Measurements from ENCODE around the gene GSTM3.
A peak's percentile ranks its signal among the peaks of the same experiment; 100 is the strongest.
"Not testable (repeated sequence)": the region's sequence is repeated elsewhere in the genome, so short reads cannot be mapped to it uniquely, and the experiment has no call there.

The GSTM3 gene

DNA sequence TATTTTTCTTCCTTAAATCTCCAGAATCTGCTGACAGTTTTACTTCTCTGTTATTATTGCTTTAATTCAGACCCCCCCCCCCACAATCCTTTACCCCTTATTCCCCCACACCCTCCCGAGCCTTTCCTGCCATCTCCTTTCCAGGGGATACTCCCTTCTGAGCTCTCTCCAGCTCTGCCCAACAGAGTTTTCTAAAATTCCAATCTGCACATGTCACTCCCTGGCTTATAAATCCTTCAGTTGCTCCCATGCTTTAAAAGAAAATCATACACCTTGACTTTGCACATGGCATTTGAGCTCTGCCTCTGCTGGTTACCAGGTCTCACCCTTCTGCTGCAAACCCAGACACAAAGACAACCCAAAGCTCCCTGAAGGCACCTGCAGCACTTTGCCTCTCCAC lies 34.6 kb upstream of the GSTM3 start:
- DNase-seq (ENCODE audit: low spot score), result no peak

DNA sequence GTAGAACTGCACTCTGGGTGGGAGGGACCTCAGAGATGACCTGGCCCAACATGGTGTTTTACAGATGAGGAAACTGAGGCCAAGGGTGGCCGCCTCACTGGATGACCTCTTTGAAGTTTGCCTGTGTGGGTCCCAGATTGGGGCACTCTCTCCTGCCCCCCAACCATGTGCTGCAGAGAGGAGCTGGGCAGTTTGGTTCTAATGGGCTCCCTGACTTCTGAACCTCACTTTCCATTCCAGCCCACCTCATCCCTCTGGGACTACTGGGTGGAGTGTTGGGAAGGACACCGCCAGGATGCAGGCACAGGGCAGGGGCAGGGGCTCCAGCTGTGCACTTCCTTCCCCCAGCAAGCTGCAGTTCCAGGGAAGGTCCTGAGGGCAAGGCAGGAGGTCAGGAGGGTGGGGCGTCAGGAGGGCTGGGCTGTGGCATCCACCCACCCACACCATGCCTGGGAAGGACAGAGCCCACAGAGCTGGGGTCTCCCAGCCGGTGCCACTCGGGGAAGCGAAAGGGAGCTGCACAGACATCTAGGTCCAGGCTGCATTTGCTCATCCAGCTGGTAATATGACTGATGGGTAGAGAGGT lies 33.2 kb upstream of the GSTM3 start:
- DNase-seq (ENCODE audit: low spot score), result no peak

GRCh38 chr1:109773203-109773899 lies 32.5 kb upstream of the GSTM3 start:
- DNase-seq (ENCODE audit: low spot score), result peak; percentile 46

DNA sequence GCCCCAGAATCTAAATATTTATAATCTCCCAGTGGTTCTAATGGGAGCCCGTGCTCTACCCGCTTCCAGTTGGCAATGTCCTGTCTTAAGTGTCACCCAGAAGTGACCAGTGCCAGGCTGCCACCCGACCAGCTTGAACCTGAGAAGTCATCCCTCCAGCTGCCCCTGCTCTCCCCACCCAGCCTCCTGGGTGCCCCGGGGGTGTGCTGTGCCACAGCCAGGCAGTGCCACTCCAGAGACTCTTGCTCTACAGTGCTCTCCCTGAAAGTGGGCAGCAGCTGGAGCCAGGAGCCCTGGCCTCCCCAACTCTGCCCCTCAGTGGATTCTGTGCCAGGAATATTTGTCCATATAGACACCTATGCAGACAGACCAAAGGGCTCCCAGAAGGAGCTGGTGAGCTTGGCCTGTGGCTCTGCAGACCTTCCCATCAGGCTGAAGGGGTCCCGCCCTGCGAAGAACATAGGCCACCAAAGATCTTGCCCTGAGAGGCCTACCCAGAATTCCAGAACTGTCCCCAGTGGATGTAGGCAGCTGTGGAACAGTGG lies 31.9 kb upstream of the GSTM3 start:
- no peak for DNase-seq (ENCODE audit: low spot score)

DNA sequence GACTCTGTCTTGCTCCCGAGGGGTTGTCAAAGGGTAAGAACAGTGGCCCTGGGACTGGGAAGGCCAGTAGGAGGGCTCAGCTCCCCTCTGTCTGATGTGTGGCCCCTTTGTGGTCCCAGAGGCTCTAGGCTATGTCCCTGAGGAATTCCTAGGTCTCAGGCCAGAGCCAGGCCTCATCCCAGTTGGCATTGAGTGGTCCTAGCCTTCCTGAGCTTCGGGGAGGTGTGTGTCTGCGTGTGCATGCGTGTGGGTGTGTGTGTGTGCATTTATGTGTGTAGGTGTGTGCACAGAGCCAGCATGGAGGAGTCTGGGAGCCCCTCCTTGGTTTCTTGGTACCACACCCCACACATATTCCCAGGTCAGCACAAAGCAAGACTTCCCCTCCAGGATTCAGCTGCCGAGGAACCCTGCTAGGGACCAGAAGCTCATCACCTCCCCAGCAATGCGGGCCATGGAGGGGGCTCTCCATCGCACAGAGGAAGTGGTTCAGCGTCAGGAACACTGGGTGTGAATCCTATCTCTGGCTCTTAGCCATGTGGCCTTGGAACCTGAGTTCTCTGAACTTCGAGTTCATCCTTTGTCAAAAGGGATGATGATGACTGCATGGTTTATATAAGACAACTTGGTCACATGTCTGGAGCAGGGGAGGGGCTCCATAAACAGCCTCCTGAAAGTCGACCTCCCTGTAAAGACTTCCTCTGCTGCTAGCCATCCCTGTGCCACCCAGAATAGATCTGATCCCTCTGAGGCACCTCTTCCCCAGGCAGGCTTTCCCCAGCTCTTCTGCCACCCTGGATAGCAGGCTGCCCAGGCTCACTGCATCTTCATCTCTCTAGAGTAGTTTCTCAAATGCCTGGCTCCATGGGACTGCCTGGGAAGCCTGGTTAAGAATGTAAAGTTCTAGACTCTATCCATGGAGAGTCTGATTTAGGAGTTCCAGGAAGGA lies 31.1 kb upstream of the GSTM3 start:
- DNase-seq (ENCODE audit: low spot score), result no peak

- DNase-seq (ENCODE audit: low spot score), result no peak
These were observed 29.7 kb upstream of the GSTM3 start for GRCh38 chr1:109770331-109771095.

DNA sequence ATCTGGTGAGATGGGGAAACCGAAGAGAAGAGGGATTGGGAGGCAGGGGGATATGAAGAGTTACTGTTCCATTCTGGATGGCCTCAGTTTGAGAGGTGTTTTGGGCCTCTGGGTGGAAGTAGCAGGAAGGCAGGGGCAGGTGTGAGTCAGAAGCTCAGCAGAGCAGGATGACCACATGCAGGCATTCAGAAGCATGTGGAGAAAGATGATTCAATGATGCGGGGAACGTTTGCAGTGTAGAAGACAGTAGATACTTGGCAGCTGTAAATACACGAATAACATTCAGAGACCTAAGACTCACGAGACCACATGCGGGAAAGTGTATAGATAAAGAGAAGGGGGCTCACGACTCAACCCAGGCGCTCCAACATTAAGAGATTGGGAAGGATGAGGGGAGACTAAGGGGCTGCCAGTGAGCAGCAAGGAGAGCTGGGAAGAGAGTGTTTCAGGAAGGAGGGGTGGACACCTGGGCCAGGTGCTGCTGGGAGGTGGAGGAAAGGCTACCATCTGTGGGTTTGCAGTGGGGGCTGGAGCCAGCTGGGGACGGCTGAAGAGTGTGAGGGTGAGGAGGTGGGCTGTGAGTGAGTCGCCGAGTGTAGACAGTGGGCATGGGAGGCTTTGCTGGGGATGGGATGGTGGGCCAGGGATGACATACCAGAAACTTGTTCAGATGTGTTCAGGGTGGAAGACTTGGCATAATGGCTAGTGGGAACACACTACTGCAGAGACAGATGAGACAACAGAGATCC lies 28.7 kb upstream of the GSTM3 start:
- no peak for DNase-seq (ENCODE audit: low spot score)

- DNase-seq (ENCODE audit: low spot score), result no peak
These were observed 28.0 kb upstream of the GSTM3 start for GRCh38 chr1:109768820-109769219.

GRCh38 chr1:109768335-109768650 lies 27.5 kb upstream of the GSTM3 start:
- no peak for DNase-seq (ENCODE audit: low spot score)

- no peak for DNase-seq (ENCODE audit: low spot score)
These were observed 26.9 kb upstream of the GSTM3 start for GRCh38 chr1:109767637-109768334.

DNA sequence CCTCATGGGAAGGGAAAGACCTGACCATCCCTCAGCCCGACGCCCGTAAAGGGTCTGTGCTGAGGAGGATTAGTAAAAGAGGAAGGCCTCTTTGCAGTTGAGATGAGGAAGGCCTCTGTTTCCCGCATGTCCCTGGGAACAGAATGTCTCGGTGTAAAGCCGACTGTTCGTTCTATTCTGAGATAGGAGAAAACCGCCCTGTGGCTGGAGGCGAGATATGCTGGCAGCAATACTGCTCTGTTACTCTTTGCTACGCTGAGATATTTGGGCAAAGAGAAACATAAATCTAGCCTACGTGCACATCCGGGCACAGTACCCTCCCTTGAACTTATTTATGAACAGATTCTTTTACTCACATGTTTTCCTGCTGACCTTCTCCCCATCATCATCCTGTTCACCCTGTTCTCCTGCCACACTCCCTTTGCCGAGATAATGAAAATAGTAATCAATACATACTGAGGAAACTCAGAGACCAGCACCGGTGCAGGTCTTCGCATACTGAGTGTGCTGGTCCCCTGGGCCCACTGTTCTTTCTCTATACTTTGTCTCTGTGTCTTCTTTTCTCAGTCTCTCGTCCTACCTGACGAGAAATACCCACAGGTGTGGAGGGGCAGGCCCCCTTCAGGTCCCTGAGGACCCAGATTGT lies 26.3 kb upstream of the GSTM3 start:
- DNase-seq (ENCODE audit: low spot score), result not testable (repeated sequence)

DNA sequence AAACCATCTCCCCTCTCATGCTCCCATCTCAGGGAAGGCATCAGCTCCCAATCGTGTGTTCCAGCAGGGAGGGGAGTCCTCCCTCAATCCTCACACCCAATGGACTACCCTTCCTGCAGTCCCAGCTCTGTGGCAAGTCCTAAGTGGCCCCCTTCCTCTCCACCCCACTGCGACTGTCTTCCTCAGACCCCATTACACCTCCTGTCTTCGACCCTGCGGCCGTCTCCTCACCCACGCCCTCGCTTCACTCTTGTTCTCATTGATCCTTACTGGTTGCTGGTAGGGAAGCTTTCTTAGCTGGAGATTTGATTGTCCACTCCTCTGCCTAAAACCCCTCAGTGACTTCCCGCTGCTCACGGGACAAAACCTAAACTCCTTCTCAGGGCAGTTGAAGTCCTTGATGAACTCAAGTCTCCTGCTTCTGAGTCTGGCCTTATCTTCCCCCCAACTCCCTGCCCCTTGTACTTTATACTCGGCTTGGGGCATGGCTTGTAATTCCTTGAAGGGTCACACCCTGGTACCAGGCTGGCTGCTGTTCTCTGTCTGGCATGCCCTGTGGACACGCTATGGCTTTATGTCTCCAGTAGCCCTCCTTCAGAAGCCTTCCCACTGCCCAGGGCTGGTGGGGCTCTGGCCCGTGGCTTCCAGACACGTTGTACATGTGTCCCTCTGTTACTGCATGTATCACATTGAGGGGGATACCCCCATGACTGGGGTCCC lies 25.2 kb upstream of the GSTM3 start:
- DNase-seq (ENCODE audit: low spot score), result no peak

DNA sequence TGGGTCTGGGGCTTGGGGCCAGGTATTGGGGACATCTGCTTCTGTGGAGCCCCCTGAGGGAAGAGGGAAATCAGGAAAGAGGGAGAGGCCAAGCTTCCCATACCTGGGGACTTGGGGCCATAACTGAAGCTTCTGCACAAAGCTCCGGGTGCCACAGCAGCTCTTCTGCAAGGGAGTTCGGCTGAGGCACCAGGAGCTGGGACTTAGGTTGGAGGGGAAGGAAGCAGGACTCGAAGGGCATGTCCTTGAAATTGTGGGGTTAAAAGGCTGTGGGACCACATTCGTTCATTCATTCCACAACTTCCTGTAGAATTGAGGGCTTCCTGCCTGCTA lies 24.6 kb upstream of the GSTM3 start:
- DNase-seq (ENCODE audit: low spot score), result no peak

- DNase-seq (ENCODE audit: low spot score), result no peak
These were observed 24.0 kb upstream of the GSTM3 start for GRCh38 chr1:109764561-109765482.

DNA sequence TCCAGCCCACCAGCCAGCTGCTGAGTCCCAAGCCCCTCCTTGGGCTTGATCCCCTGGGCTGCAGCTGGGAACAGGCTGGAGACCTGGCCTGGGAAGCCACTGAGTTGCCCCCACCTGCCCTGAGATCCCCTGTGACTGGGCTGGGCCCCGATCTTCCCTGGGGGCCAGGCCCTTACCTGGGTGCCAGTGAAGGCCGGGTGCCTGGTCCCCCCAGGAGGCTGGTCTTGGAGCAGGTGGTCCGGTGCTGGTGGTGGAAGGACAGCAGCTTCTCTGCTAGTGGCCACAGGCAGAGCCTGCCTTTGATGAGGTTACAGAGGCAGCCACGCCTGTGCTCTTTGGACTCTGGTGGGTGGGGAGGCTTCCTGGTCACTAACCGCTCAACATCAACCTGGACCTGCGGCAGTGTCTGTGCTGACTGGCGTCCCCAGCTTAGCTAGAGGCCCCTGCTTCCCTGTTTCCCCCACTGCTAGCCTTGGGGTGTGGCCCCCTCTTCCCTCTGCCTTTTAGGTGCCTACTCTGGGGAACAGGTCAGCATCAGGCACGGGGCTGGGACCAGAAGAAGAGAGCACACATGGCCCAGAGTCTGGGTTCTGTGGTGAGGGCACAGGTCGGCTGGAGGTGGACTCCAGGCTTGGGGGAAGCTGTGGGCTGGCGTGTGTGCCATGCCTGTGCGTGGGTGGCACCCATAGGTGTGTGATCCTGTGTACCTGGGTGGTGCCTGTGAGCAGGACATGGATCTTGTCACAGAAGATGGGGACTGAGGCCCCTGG lies 23.0 kb upstream of the GSTM3 start, which contains the start of gene EPS8L3:
Gene EPS8L3 (minus strand): TSS at position 278 of the 770 bp plus-strand sequence. CDS start 2,174 bp downstream, outside the sequence.
- no peak for DNase-seq (ENCODE audit: low spot score)

DNA sequence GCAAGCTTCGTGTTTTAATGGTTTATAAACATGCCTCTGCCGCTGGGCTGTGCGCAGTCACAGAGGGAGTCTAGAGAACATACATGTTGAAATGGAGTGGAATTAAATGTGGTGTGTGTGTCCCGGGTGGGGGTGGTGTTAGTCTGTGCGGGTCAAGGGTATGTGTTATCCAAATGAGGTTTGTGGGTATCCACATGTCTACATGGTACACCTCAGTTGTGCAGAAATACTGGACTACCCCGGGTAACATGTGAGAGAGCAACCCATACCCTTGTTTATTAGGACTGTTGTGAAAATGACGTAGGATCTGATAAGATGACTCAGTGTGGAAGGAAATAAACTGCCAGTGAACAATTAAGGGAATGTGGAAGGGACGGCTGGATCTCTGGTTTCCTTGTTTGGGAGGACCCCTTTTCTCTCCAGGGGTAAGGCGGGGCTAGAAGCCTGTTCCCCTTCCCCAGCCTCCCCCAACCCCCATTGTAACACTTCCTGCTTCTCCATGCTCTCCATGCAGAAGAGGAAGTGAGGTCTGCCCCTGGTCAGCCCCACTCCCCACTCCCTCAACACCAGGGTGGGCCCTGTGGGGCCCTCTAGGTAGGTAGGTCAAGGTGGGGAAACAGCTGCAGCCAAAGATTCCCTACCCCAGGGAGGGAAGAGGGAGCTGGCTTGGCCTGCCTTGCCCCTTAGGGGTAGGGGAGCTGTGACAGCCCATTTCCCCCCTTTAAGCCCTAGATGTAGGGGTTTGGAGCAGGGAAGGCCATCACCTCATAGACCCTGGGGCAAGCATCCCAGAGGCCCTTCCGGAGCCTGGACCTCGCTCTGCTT lies 22.2 kb upstream of the GSTM3 start:
- DNase-seq (ENCODE audit: low spot score), result peak; percentile 24
